ENCODE measurements around the gene SERP2. TPM values are rescaled to one million over a fixed set of nuclear protein-coding genes. Genes with fewer than 3 reads are reported as not detected.

The SERP2 gene
- total RNA-seq, 1 experiment from 2014 or later: not detected

- no peaks in the 10 kb centered on the region for H3K27me3 Mint-ChIP-seq (ENCODE audit: insufficient read depth, unreplicated experiment)
- no peak for TF ChIP-seq CTCF (IDR thresholded peaks at IDR 0.05; ENCODE audit: insufficient read depth in 1 of 2, low read depth in 1 of 2, low read length in 1 of 2, severe bottlenecking in 1 of 2, unreplicated experiment in 1 of 2)
- peaks cover 74% of the 10 kb centered on the region for H3K4me1 ChIP-seq
- peaks cover 51% of the 10 kb centered on the region for H3K4me1 Mint-ChIP-seq (ENCODE audit: low read depth, unreplicated experiment)
- ChIA-PET POLR2A (interaction anchor here (0.6 kb wide), 1 partner anchor 17 kb away, joined by 4 read pairs; no protein-coding TSS in a partner anchor), CTCF (no interaction called here)
- no peaks in the 10 kb centered on the region for H3K9me3 Mint-ChIP-seq (ENCODE audit: unreplicated experiment)
- H3K4me3 ChIP-seq (ENCODE audit: low read depth, low read length): no peak overlapping the region
- BruUV-seq (replicated peaks): no TSS peak
- no peaks in the 10 kb centered on the region for H3K27me3 ChIP-seq (replicated peaks; ENCODE audit: control insufficient read depth, insufficient read depth, low read length)
- no peaks in the 10 kb centered on the region for H3K9me3 ChIP-seq
- DNase-seq: no peak
- no peak overlapping the region for H3K27ac Mint-ChIP-seq (ENCODE audit: unreplicated experiment)
- no peaks in the 10 kb centered on the region for H3K36me3 ChIP-seq (ENCODE audit: control insufficient read depth, insufficient read depth, low read length)
- peaks cover 6% of the 10 kb centered on the region for H3K36me3 Mint-ChIP-seq (ENCODE audit: insufficient read depth, unreplicated experiment)
- no peak overlapping the region for H3K4me3 Mint-ChIP-seq (ENCODE audit: unreplicated experiment)
- intact Hi-C loops (cut with micrococcal nuclease; ENCODE audit: unreplicated experiment): no loop called here
Measured at GRCh38 chr13:44382635-44383145, 9.1 kb downstream of the SERP2 start.

GRCh38 chr13:44383945-44384344, 10.3 kb downstream of the SERP2 start:
- Mint-ChIP-seq H3K27me3 (ENCODE audit: insufficient read depth, unreplicated experiment) (no peaks in the 10 kb centered on the region), H3K36me3 (ENCODE audit: insufficient read depth, unreplicated experiment) (peaks cover 6% of the 10 kb centered on the region), H3K4me1 (ENCODE audit: low read depth, unreplicated experiment) (peaks cover 57% of the 10 kb centered on the region), H3K9me3 (ENCODE audit: unreplicated experiment) (no peaks in the 10 kb centered on the region), H3K4me3 (ENCODE audit: unreplicated experiment) (no peak overlapping the region), H3K27ac (ENCODE audit: unreplicated experiment) (peak overlapping the region; percentile 20)
- BruUV-seq (replicated peaks): no TSS peak
- POLR2A ChIA-PET: no interaction called here
- H3K4me1 ChIP-seq: peaks cover 74% of the 10 kb centered on the region
- TF ChIP-seq CTCF (IDR thresholded peaks at IDR 0.05; ENCODE audit: insufficient read depth in 1 of 2, low read depth in 1 of 2, low read length in 1 of 2, severe bottlenecking in 1 of 2, unreplicated experiment in 1 of 2): no peak
- no peak for DNase-seq
- CTCF ChIA-PET: no interaction called here
- H3K9me3 ChIP-seq: no peaks in the 10 kb centered on the region
- intact Hi-C loops (cut with micrococcal nuclease; ENCODE audit: unreplicated experiment): no loop called here
- H3K36me3 ChIP-seq (ENCODE audit: control insufficient read depth, insufficient read depth, low read length): no peaks in the 10 kb centered on the region
- H3K4me3 ChIP-seq (ENCODE audit: low read depth, low read length): no peak overlapping the region
- H3K27me3 ChIP-seq (replicated peaks; ENCODE audit: control insufficient read depth, insufficient read depth, low read length): no peaks in the 10 kb centered on the region

- Mint-ChIP-seq H3K27me3 (ENCODE audit: insufficient read depth, unreplicated experiment) (no peaks in the 10 kb centered on the region), H3K4me1 (ENCODE audit: low read depth, unreplicated experiment) (peaks cover 56% of the 10 kb centered on the region), H3K4me3 (ENCODE audit: unreplicated experiment) (no peak overlapping the region), H3K27ac (ENCODE audit: unreplicated experiment) (no peak overlapping the region), H3K36me3 (ENCODE audit: insufficient read depth, unreplicated experiment) (peaks cover 6% of the 10 kb centered on the region), H3K9me3 (ENCODE audit: unreplicated experiment) (no peaks in the 10 kb centered on the region)
- CTCF ChIA-PET: no interaction called here
- H3K9me3 ChIP-seq: no peaks in the 10 kb centered on the region
- no peak for DNase-seq
- H3K4me1 ChIP-seq: peaks cover 74% of the 10 kb centered on the region
- no TSS peak for BruUV-seq (replicated peaks)
- no peaks in the 10 kb centered on the region for H3K36me3 ChIP-seq (ENCODE audit: control insufficient read depth, insufficient read depth, low read length)
- POLR2A ChIA-PET: no interaction called here
- TF ChIP-seq CTCF (IDR thresholded peaks at IDR 0.05; ENCODE audit: insufficient read depth in 1 of 2, low read depth in 1 of 2, low read length in 1 of 2, severe bottlenecking in 1 of 2, unreplicated experiment in 1 of 2): no peak
- intact Hi-C loops (cut with micrococcal nuclease; ENCODE audit: unreplicated experiment): loop anchor here (5.0 kb wide), 1 partner anchor 242 kb away; no protein-coding TSS in a partner anchor
- no peaks in the 10 kb centered on the region for H3K27me3 ChIP-seq (replicated peaks; ENCODE audit: control insufficient read depth, insufficient read depth, low read length)
- no peak overlapping the region for H3K4me3 ChIP-seq (ENCODE audit: low read depth, low read length)
Measured at GRCh38 chr13:44384778-44385177, 11.2 kb downstream of the SERP2 start.

Data from Caco-2 (cell line).